PFSK-1 (cell line): Measurements from ENCODE around the gene LMF2.

Source experiments
- FOXP2 ChIP-seq: optimal IDR thresholded peaks from 2 replicates; pipeline ENCODE3; 2011; ENCODE audit warnings: borderline replicate concordance, control low read depth, inconsistent platforms; ENCODE audit not compliant: insufficient read depth; ENCODE audit errors: extremely low read length, extremely low read depth
- POLR2AphosphoS5 ChIP-seq: IDR thresholded peaks from 2 replicates; pipeline ENCODE4 v1.6.1; 2012; ENCODE audit warnings: low read depth, mild to moderate bottlenecking, control low read depth, low read length, moderate library complexity
- REST ChIP-seq, 2 experiments: IDR thresholded peaks; 2 replicates each; pipeline versions ENCODE4 v1.6.1 to v1.8.0; 2011 to 2012; ENCODE audit warnings: low read depth in 2 of 2, low read length in 2 of 2, control low read depth in 1 of 2, inconsistent platforms in 1 of 2, mild to moderate bottlenecking in 1 of 2, moderate library complexity in 1 of 2; ENCODE audit not compliant: insufficient read depth in 1 of 2
- SIN3A ChIP-seq: IDR thresholded peaks from 2 replicates; pipeline ENCODE4 v1.6.1; 2012; ENCODE audit warnings: mild to moderate bottlenecking, low read length, moderate library complexity, borderline replicate concordance; ENCODE audit not compliant: insufficient read depth
- TAF1 ChIP-seq: IDR thresholded peaks from 2 replicates; pipeline ENCODE4 v1.6.1; 2012; ENCODE audit warnings: low read length, control low read depth, borderline replicate concordance; ENCODE audit not compliant: insufficient read depth

LMF2 gene

GRCh38 chr22:50546326-50547262 is 39.1 kb upstream of the LMF2 start:
- TF ChIP-seq REST (IDR thresholded peaks at IDR 0.05; ENCODE audit: insufficient read depth in 1 of 2, low read depth in 2 of 2, low read length in 2 of 2) (no peak), FOXP2 (no peak), POLR2AphosphoS5 (no peak)

- no peak for TF ChIP-seq FOXP2
- TF ChIP-seq SIN3A: no peak
- TF ChIP-seq POLR2AphosphoS5: no peak
- no peak for TF ChIP-seq REST (IDR thresholded peaks at IDR 0.05; ENCODE audit: insufficient read depth in 1 of 2, low read depth in 2 of 2, low read length in 2 of 2)
- TF ChIP-seq TAF1: no peak
Observed at GRCh38 chr22:50545522-50546325, 38.2 kb upstream of the LMF2 start, which contains the start of gene KLHDC7B. Gene KLHDC7B (plus strand): TSS chr22:50545899. CDS start chr22:50546244, 345 bp downstream.

GRCh38 chr22:50544746-50545253 is 37.3 kb upstream of the LMF2 start:
- TF ChIP-seq TAF1: no peak
- no peak for TF ChIP-seq FOXP2
- no peak for TF ChIP-seq REST (IDR thresholded peaks at IDR 0.05; ENCODE audit: insufficient read depth in 1 of 2, low read depth in 2 of 2, low read length in 2 of 2)
- no peak for TF ChIP-seq POLR2AphosphoS5
- no peak for TF ChIP-seq SIN3A

GRCh38 chr22:50544078-50544745 is 36.7 kb upstream of the LMF2 start:
- no peak for TF ChIP-seq POLR2AphosphoS5
- no peak for TF ChIP-seq SIN3A
- TF ChIP-seq REST (IDR thresholded peaks at IDR 0.05; ENCODE audit: insufficient read depth in 1 of 2, low read depth in 2 of 2, low read length in 2 of 2): no peak
- no peak for TF ChIP-seq TAF1
- TF ChIP-seq FOXP2: no peak
